GM12878 (cell line): ENCODE measurements around the gene NRDE2. TPM values are rescaled to one million over a fixed set of nuclear protein-coding genes. Genes with fewer than 3 reads are reported as not detected.

Source experiments
- ATAC-seq: fragments of 200-7000 bp; cut with Tn5 transposase; 3 replicates; pipeline ENCODE4 v1.9.1; 2020; ENCODE audit warnings: mild to moderate bottlenecking, moderate library complexity
- BruUV-seq: library from RNA; stranded (reverse); fragments of 400-500 nt; replicated peaks from 2 replicates; lab custom pipeline; 2021; lab: Mats Ljungman, UMichigan
- CTCF ChIA-PET: fragments of 300-600 bp; sonication (Branson Sonifier 250); formaldehyde crosslinking; extraction: SDS; loops from one replicate; lab custom pipeline; 2021; ENCODE audit warnings: inconsistent platforms; lab: Yijun Ruan, JAX
- POLR2A ChIA-PET: fragments of 350-600 bp; formaldehyde crosslinking; extraction: SDS; loops from one replicate; lab custom pipeline; 2021; ENCODE audit warnings: inconsistent platforms; lab: Charles Lee
- RAD21 ChIA-PET: fragments of 300-600 bp; sonication (Branson Sonifier 250); formaldehyde crosslinking; loops from one replicate; lab custom pipeline; 2023; ENCODE audit warnings: antibody characterized with exemption; ENCODE audit not compliant: unreplicated experiment; lab: Charles Lee
- SMC1A ChIA-PET: fragments of 300-600 bp; sonication (Branson Sonifier 250); formaldehyde crosslinking; loops from one replicate; lab custom pipeline; 2023; ENCODE audit not compliant: unreplicated experiment, uncharacterized antibody; lab: Charles Lee
- DNase-seq: peaks from one replicate; pipeline ENCODE4 v3.0.0-alpha.2; 2011; ENCODE audit warnings: low read depth, low spot score
- FAIRE-seq: peaks from 3 replicates; lab custom pipeline; 2011; peaks lifted over from hg19 to GRCh38; lab: Jason Lieb, UNC
- H2AFZ ChIP-seq: 2 replicates; pipeline ENCODE4 v1.6.0; 2011; ENCODE audit warnings: low read depth, low read length, control low read depth; ENCODE audit not compliant: control insufficient read depth
- H3K27ac ChIP-seq: 2 replicates; pipeline ENCODE4 v1.5.1; 2011; ENCODE audit warnings: control low read depth; ENCODE audit not compliant: control insufficient read depth, insufficient read depth
- H3K27me3 ChIP-seq, 2 experiments: replicated peaks in 1 of 2; 2 replicates each; pipeline versions ENCODE4 v1.6.0 to v1.6.1; 2011; ENCODE audit warnings: low read length in 1 of 2; ENCODE audit not compliant: control insufficient read depth in 2 of 2, insufficient read depth in 2 of 2
- H3K36me3 ChIP-seq, 2 experiments: 2 replicates each; pipeline ENCODE4 v1.5.1; 2011; ENCODE audit warnings: low read length in 1 of 2; ENCODE audit not compliant: control insufficient read depth in 2 of 2, insufficient read depth in 2 of 2
- H3K4me1 ChIP-seq: 2 replicates; pipeline ENCODE4 v1.6.1; 2011; ENCODE audit warnings: mild to moderate bottlenecking, low read length, moderate library complexity, mixed read lengths; ENCODE audit not compliant: control insufficient read depth, insufficient read depth
- H3K4me2 ChIP-seq: 2 replicates; pipeline ENCODE4 v1.6.0; 2011; ENCODE audit warnings: control low read depth; ENCODE audit not compliant: control insufficient read depth, insufficient read depth
- H3K4me3 ChIP-seq: fragments of 200-600 bp; sonication (generic); 2 replicates; pipeline ENCODE4 v1.5.1; 2016
- H3K79me2 ChIP-seq: 2 replicates; pipeline ENCODE4 v1.6.0; 2011; ENCODE audit warnings: low read length; ENCODE audit not compliant: control insufficient read depth, insufficient read depth
- H3K9ac ChIP-seq: 2 replicates; pipeline ENCODE4 v1.8.0; 2011; ENCODE audit warnings: low read length, control low read depth, mixed read lengths; ENCODE audit not compliant: control insufficient read depth, insufficient read depth
- H3K9me3 ChIP-seq: replicated peaks from 3 replicates; pipeline ENCODE4 v1.5.1; 2011; ENCODE audit warnings: mild to moderate bottlenecking, low read length; ENCODE audit not compliant: control insufficient read depth, insufficient read depth
- H4K20me1 ChIP-seq: 2 replicates; pipeline ENCODE4 v1.6.0; 2011; ENCODE audit not compliant: control insufficient read depth, insufficient read depth
- CBX5 ChIP-seq: sonication (generic); IDR thresholded peaks from 2 replicates; pipeline ENCODE4 v1.6.1; 2016; ENCODE audit warnings: low read depth, moderate library complexity, mild to moderate bottlenecking, inconsistent platforms
- PBX3 ChIP-seq: IDR thresholded peaks from 2 replicates; pipeline ENCODE4 v1.6.1; 2011; ENCODE audit warnings: mild to moderate bottlenecking, low read depth, low read length, moderate library complexity; ENCODE audit not compliant: insufficient replicate concordance
- ZZZ3 ChIP-seq: IDR thresholded peaks from 2 replicates; pipeline ENCODE4 v1.6.1; 2011; ENCODE audit warnings: low read depth; ENCODE audit not compliant: control insufficient read depth, insufficient read length
- WGBS: methylation state at CpG from one replicate; pipeline ENCODE4 v1.1.6; 2016; ENCODE audit warnings: low lambda C conversion rate; ENCODE audit not compliant: insufficient replicate concordance, insufficient coverage; ENCODE audit errors: missing lambda C conversion rate; 5-methylcytosine and 5-hydroxymethylcytosine counted together
- in situ Hi-C: fragments of 300-500 bp; cut with MboI; formaldehyde crosslinking; loops from 9 replicates; pipeline ENCODE4 v1.14.3; 2018; ENCODE audit warnings: mixed read lengths
- intact Hi-C: fragments of 100-400 bp; cut with micrococcal nuclease; formaldehyde crosslinking; loops from one replicate; pipeline ENCODE4 v1.14.2; 2022; ENCODE audit not compliant: unreplicated experiment
- polyA plus RNA-seq, 11 experiments: library from polyadenylated mRNA; depleted of rRNA in 4 of 11; unstranded in 6 of 11; stranded (reverse) in 5 of 11; fragments of >200 nt; fragmentation: Nextera tagmentation in 4 of 11; fragmentation: Illumina TruSeq in 1 of 11; extraction: Ambion mirVana in 4 of 11; extraction: Trizol in 1 of 11; gene quantifications; 1 replicate in 1 of 11; 2 replicates in 10 of 11; pipeline versions ENCODE4 v1.2.1 to v1.2.3, GENCODE V29; 2011 to 2016; ENCODE audit warnings: inconsistent platforms in 2 of 11, missing spikeins in 2 of 11, low read depth in 1 of 11
- total RNA-seq, 4 experiments: library from RNA; depleted of rRNA in 3 of 4; stranded (reverse); fragments of >200 nt in 3 of 4; fragmentation: Illumina TruSeq in 1 of 4; extraction: Trizol in 1 of 4; gene quantifications; 2 replicates each; pipeline versions ENCODE4 v1.2.1 to v1.2.3, GENCODE V29; 2013 to 2021

NRDE2 gene
- total and polyA plus RNA-seq, 10 of the 15 experiments (the other 5 are each of a cell fraction or from before 2014, with no cell fraction given), result 8.3 to 21.0 (median 13.8) TPM

DNA sequence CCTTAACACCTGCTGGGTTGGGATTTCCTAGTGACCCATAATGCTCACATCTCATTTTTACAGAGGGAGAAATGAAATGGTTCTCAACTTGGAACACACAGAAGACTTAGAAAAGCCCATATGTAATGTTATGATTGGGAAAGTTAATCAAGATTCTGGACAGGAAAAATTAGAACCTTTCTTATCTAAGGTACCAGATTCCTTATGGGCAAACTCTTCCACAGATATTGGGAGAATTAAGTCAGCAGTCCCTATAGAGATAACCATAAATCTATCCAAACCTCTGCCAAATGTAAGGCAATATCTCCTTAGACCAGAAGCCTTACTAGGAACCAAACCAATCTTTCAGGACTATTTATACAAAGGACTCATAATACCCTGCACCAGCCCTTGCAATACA is 89.3 kb downstream of the NRDE2 start (continued):
- no peak for TF ChIP-seq ZZZ3

GRCh38 chr14:90239139-90239538 is 92.6 kb downstream of the NRDE2 start:
- BruUV-seq, result no TSS peak
- ChIA-PET CTCF (interaction anchor here (1.6 kb wide), 1 partner anchor 14 kb away, joined by 3 read pairs; no protein-coding TSS in a partner anchor), POLR2A (no interaction called here), SMC1A (no interaction called here), RAD21 (no interaction called here)
- TF ChIP-seq CBX5 (0 out of 2 replicates have a peak, but pooled peaks have one; percentile 61), PBX3 (no peak)
- no peaks in the 10 kb centered on the region for H4K20me1 ChIP-seq
- intact Hi-C loops, result loop anchor here (5.0 kb wide), 1 partner anchor 1212 kb away; no protein-coding TSS in a partner anchor
- in situ Hi-C loops, result loop anchor here (10.0 kb wide), 1 partner anchor 264 kb away; no protein-coding TSS in a partner anchor
- no peaks in the 10 kb centered on the region for H3K36me3 ChIP-seq
- H3K4me1 ChIP-seq, result no peaks in the 10 kb centered on the region
- no peak overlapping the region for H3K4me2 ChIP-seq
- no peaks in the 10 kb centered on the region for H3K79me2 ChIP-seq
- H3K4me3 ChIP-seq, result no peak overlapping the region
- no peak overlapping the region for H3K9ac ChIP-seq
- FAIRE-seq, result no peak
- H3K27me3 ChIP-seq, result no peaks in the 10 kb centered on the region
- no peak overlapping the region for H3K27ac ChIP-seq
- DNase-seq, result no peak
- ATAC-seq, result no peak
- peaks cover 13% of the 10 kb centered on the region; the same call in 2 of the 3 replicates for H3K9me3 ChIP-seq
- WGBS, result 66% methylated on average over 3 of the region's 3 CpGs
- H2AFZ ChIP-seq, result no peak overlapping the region
